Keratinocyte (primary cell): ENCODE data around the gene IVNS1ABP. TPM values are rescaled to one million over a fixed set of nuclear protein-coding genes. Genes with fewer than 3 reads are reported as not detected.

Source experiments
- DNase-seq: peaks from one replicate; pipeline ENCODE4 v3.0.0-alpha.2; 2011; ENCODE audit warnings: low read depth, missing footprints, low spot score
- FAIRE-seq: peaks from 2 replicates; lab custom pipeline; 2011; peaks lifted over from hg19 to GRCh38; lab: Jason Lieb, UNC
- H2AFZ ChIP-seq: 2 replicates; pipeline ENCODE4 v1.6.0; 2012; ENCODE audit warnings: low read length, control low read depth, inconsistent platforms; ENCODE audit not compliant: control insufficient read depth
- H3K27ac ChIP-seq: 2 replicates; pipeline ENCODE4 v1.5.1; 2011; ENCODE audit warnings: low read length; ENCODE audit not compliant: control insufficient read depth, insufficient read depth
- H3K27me3 ChIP-seq: 3 replicates; pipeline ENCODE4 v1.6.0; 2011; ENCODE audit warnings: low read length; ENCODE audit not compliant: control insufficient read depth, insufficient read depth; ENCODE audit errors: extremely low read depth
- H3K36me3 ChIP-seq, 2 experiments: 2 replicates in 1 of 2; 3 replicates in 1 of 2; pipeline ENCODE4 v1.5.1; 2011; ENCODE audit warnings: low read length in 2 of 2, mild to moderate bottlenecking in 1 of 2; ENCODE audit not compliant: control insufficient read depth in 2 of 2, insufficient read depth in 2 of 2; ENCODE audit errors: extremely low read depth in 1 of 2
- H3K4me1 ChIP-seq: 3 replicates; pipeline ENCODE4 v1.5.1; 2011; ENCODE audit warnings: low read length; ENCODE audit not compliant: control insufficient read depth, insufficient read depth; ENCODE audit errors: extremely low read depth
- H3K4me2 ChIP-seq: 3 replicates; pipeline ENCODE4 v1.6.0; 2011; ENCODE audit warnings: low read depth, low read length; ENCODE audit not compliant: control insufficient read depth, insufficient read depth; ENCODE audit errors: extremely low read depth
- H3K4me3 ChIP-seq, 3 experiments: fragments of 200-600 bp in 1 of 3; sonication (generic) in 1 of 3; 2 replicates in 2 of 3; 3 replicates in 1 of 3; pipeline ENCODE4 v1.5.1; 2011 to 2016; ENCODE audit warnings: low read length in 3 of 3, mild to moderate bottlenecking in 3 of 3, control low read depth in 2 of 3, inconsistent platforms in 1 of 3, low read depth in 1 of 3, mixed read lengths in 1 of 3, mixed run types in 1 of 3, moderate library complexity in 1 of 3; ENCODE audit not compliant: control insufficient read depth in 2 of 3, insufficient read depth in 2 of 3; ENCODE audit errors: extremely low read depth in 1 of 3
- H3K79me2 ChIP-seq: 2 replicates; pipeline ENCODE4 v1.6.0; 2012; ENCODE audit warnings: low read length; ENCODE audit not compliant: control insufficient read depth, insufficient read depth
- H3K9ac ChIP-seq: 3 replicates; pipeline ENCODE4 v1.6.0; 2011; ENCODE audit warnings: low read length; ENCODE audit not compliant: control insufficient read depth, insufficient read depth; ENCODE audit errors: extremely low read depth
- H3K9me1 ChIP-seq: 3 replicates; pipeline ENCODE4 v1.6.0; 2011; ENCODE audit warnings: low read length; ENCODE audit not compliant: control insufficient read depth, insufficient read depth; ENCODE audit errors: extremely low read depth
- H3K9me3 ChIP-seq: 2 replicates; pipeline ENCODE4 v1.5.1; 2012; ENCODE audit warnings: low read depth, low read length; ENCODE audit not compliant: control insufficient read depth
- H4K20me1 ChIP-seq: 3 replicates; pipeline ENCODE4 v1.6.0; 2011; ENCODE audit warnings: low read length; ENCODE audit not compliant: control insufficient read depth, insufficient read depth; ENCODE audit errors: extremely low read depth
- CTCF ChIP-seq, 3 experiments: IDR thresholded peaks in 1 of 3; conservative IDR thresholded peaks in 1 of 3; optimal IDR thresholded peaks in 1 of 3; 2 replicates in 2 of 3; 3 replicates in 1 of 3; pipeline versions ENCODE3 to v1.5.1; 2011; ENCODE audit warnings: low read length in 3 of 3, mild to moderate bottlenecking in 3 of 3, moderate library complexity in 2 of 3, control low read depth in 1 of 3, inconsistent platforms in 1 of 3; ENCODE audit not compliant: insufficient read depth in 2 of 3; ENCODE audit errors: extremely low read depth in 1 of 3
- EZH2 ChIP-seq: IDR thresholded peaks from one replicate; pipeline ENCODE4 v1.6.1; 2012; ENCODE audit warnings: inconsistent platforms, mild to moderate bottlenecking, low read length, moderate library complexity
- dilution Hi-C: fragments of 300-500 bp; cut with MboI; formaldehyde crosslinking; loops from one replicate; pipeline ENCODE4 v1.7.0; 2020; ENCODE audit warnings: low sequenced_read_pairs; ENCODE audit not compliant: extremely low pct_ligation_motif_present
- polyA plus RNA-seq, 5 experiments: library from polyadenylated mRNA; depleted of rRNA in 3 of 5; stranded (reverse) in 3 of 5; stranded (forward) in 1 of 5; unstranded in 1 of 5; fragments of >200 nt; gene quantifications; 1 replicate in 1 of 5; 2 replicates in 3 of 5; 3 replicates in 1 of 5; pipeline versions ENCODE4 v1.2.1 to v1.2.3, GENCODE V29; 2011 to 2012; ENCODE audit warnings: missing spikeins in 2 of 5, low read depth in 1 of 5, low replicate concordance in 1 of 5

Gene IVNS1ABP
- polyA plus RNA-seq, 1 donor (not counting 4 experiments of a cell fraction or from before 2014, with no cell fraction given): 162 TPM

- DNase-seq (no peak), FAIRE-seq (no peak)
- no peaks in the 10 kb centered on the region for H3K9me1 ChIP-seq
- H2AFZ ChIP-seq: no peak overlapping the region
- no peak overlapping the region for H3K27ac ChIP-seq
- H3K4me2 ChIP-seq: no peak overlapping the region
- H3K79me2 ChIP-seq: no peaks in the 10 kb centered on the region
- TF ChIP-seq CTCF (optimal IDR thresholded peaks at IDR 0.05 in 1 of 3, IDR thresholded peaks at IDR 0.05 in 1 of 3, conservative IDR thresholded peaks at IDR 0.05 in 1 of 3; ENCODE audit: extremely low read depth in 1 of 3, insufficient read depth in 2 of 3, low read length in 3 of 3) (no peak), EZH2 (no peak)
- peaks cover 16% of the 10 kb centered on the region for H3K4me1 ChIP-seq
- no peaks in the 10 kb centered on the region for H3K36me3 ChIP-seq
- H3K4me3 ChIP-seq: no peak overlapping the region
- no peaks in the 10 kb centered on the region for H4K20me1 ChIP-seq
- dilution Hi-C loops: no loop called here
- H3K9ac ChIP-seq: no peak overlapping the region
- H3K9me3 ChIP-seq: no peaks in the 10 kb centered on the region
- no peaks in the 10 kb centered on the region for H3K27me3 ChIP-seq
These were observed 31.9 kb upstream of the IVNS1ABP start for GRCh38 chr1:185348985-185349384.

DNA sequence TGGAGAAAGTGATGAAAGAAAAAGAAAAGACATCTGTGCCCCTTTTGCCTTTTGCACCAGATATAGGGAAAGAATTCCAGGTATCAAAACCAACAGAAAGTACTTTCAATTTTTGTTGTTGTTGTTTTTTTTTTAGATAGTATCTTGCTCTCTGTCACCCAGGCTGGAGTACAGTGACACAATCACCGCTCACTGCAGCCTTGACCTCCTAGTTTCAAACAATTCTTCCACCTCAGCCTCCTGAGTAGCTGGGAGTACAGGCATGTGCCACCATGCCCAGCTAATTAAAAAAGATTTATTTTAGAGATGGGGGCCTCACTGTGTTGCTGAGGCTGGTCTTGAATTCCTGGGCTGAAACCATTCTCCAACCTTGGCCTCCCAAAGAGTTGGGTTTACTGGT lies 31.3 kb upstream of the IVNS1ABP start:
- Histone ChIP-seq H4K20me1 (no peaks in the 10 kb centered on the region), H3K36me3 (no peaks in the 10 kb centered on the region), H3K4me3 (no peak overlapping the region), H3K27me3 (no peaks in the 10 kb centered on the region), H3K9ac (no peak overlapping the region), H3K4me2 (no peak overlapping the region), H3K27ac (no peak overlapping the region), H2AFZ (no peak overlapping the region), H3K9me3 (no peaks in the 10 kb centered on the region), H3K4me1 (peaks cover 16% of the 10 kb centered on the region), H3K79me2 (no peaks in the 10 kb centered on the region), H3K9me1 (no peaks in the 10 kb centered on the region)
- TF ChIP-seq CTCF (optimal IDR thresholded peaks at IDR 0.05 in 1 of 3, IDR thresholded peaks at IDR 0.05 in 1 of 3, conservative IDR thresholded peaks at IDR 0.05 in 1 of 3; ENCODE audit: extremely low read depth in 1 of 3, insufficient read depth in 2 of 3, low read length in 3 of 3) (no peak), EZH2 (no peak)
- dilution Hi-C loops: no loop called here
- DNase-seq (no peak), FAIRE-seq (no peak)
